B cell (primary cell): ENCODE data around the gene PTGES2.

Experiments used
- CTCF ChIP-seq: fragments of 200-600 bp; IDR thresholded peaks from one replicate; pipeline ENCODE4 v1.8.0; 2022; ENCODE audit warnings: antibody characterized with exemption, mild to moderate bottlenecking
- EZH2 ChIP-seq: IDR thresholded peaks from 2 replicates; pipeline ENCODE4 v1.6.1; 2012; ENCODE audit warnings: borderline replicate concordance, low read depth, mild to moderate bottlenecking, moderate library complexity, low read length; ENCODE audit not compliant: insufficient read depth, poor library complexity, severe bottlenecking

DNA sequence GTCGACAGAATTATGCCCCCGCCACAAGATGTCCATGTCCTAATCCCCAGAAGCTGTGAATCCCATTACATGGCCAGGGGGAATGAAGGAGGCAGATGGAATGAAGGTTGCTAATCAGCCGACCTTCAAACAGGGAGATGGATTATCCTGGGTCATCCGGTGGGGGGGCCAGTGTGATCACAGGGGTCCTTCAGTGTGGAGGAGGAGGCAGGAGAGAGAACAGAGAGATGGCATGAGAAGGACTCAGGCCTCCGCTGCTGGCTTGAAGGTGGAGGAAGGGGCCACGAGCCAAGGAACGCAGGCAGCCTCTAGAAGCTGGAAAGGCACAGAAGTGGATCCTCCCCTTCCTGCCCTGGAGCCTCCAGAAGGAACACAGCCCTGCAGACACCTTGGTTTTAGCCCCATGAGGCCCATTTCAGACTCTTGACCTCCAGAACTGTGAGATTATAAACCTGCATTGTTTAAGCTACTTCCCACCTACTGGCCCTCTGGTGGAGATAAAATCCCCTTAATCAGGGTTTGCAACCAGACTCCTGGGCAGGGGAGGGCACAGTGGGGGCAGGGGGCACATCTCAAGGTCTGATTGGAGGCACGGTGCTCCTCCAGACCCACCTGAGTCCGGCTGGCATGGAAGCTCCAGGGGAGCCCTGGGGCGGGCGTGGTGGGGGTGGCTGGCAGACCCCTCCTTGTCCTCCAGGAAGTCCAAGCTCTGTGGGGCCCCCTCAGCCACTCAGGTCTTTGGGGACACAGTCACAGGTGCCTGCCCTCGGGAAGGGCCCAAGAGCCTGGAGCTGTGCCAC lies 13.8 kb downstream of the PTGES2 start:
- no peak for TF ChIP-seq CTCF
- no peak for TF ChIP-seq EZH2
